ENCODE data around the gene PHACTR1. TPM values are rescaled to one million over a fixed set of nuclear protein-coding genes. Genes with fewer than 3 reads are reported as not detected.

Gene PHACTR1
- total and polyA plus RNA-seq, 9 of the 15 experiments (the other 6 are each of a cell fraction or from before 2014, with no cell fraction given) = 11.5 to 32.6 (median 22.0) TPM

GRCh38 chr6:12987783-12988182 lies 271.2 kb downstream of the PHACTR1 start (continued):
- TF ChIP-seq RBM17 (IDR thresholded peaks at IDR 0.05; ENCODE audit: borderline replicate concordance, low read depth, low read length) (no peak), BRCA1 (IDR thresholded peaks at IDR 0.05) (no peak), BRCA1 (CRISPR knock-in tag; IDR thresholded peaks at IDR 0.05) (no peak), ZSCAN29 (IDR thresholded peaks at IDR 0.05) (no peak), MITF (IDR thresholded peaks at IDR 0.05) (no peak), ZNF232 (CRISPR knock-in tag; IDR thresholded peaks at IDR 0.05) (no peak), TEAD4 (IDR thresholded peaks at IDR 0.05; ENCODE audit: low read length) (no peak), TEAD4 (CRISPR knock-in tag; IDR thresholded peaks at IDR 0.05; ENCODE audit: borderline replicate concordance) (no peak), ZNF395 (CRISPR knock-in tag; IDR thresholded peaks at IDR 0.05) (no peak)

GRCh38 chr6:12990162-12990561 lies 273.6 kb downstream of the PHACTR1 start:
- Histone ChIP-seq H3K4me3 (no peak overlapping the region), H2AFZ (ENCODE audit: low read depth, low read length) (no peak overlapping the region), H3K36me3 (ENCODE audit: control insufficient read depth, insufficient read depth, low read length) (no peaks in the 10 kb centered on the region), H3K79me2 (ENCODE audit: control insufficient read depth, insufficient read depth, low read length) (no peaks in the 10 kb centered on the region), H3K9ac (ENCODE audit: insufficient read depth in 1 of 2, low read depth in 2 of 2, low read length in 2 of 2) (no peak overlapping the region), H3K9me1 (ENCODE audit: control insufficient read depth, insufficient read depth, low read length) (no peaks in the 10 kb centered on the region), H4K20me1 (replicated peaks; ENCODE audit: control insufficient read depth, insufficient read depth, low read length) (no peaks in the 10 kb centered on the region; the same call in 1 of the 2 replicates), H3K27ac (ENCODE audit: extremely low read depth, low read depth, low read length) (no peak overlapping the region), H3K4me1 (replicated peaks in 1 of 2; ENCODE audit: control insufficient read depth in 2 of 2, insufficient read depth in 2 of 2, low read length in 2 of 2) (no peaks in the 10 kb centered on the region), H3K4me2 (ENCODE audit: insufficient read depth, low read length) (no peak overlapping the region), H3K9me3 (replicated peaks; ENCODE audit: control insufficient read depth, insufficient read depth, low read depth, low read length) (no peaks in the 10 kb centered on the region), H3K27me3 (ENCODE audit: control insufficient read depth in 2 of 2, insufficient read depth in 2 of 2, low read length in 2 of 2) (peaks cover 5 to 9% of the 10 kb centered on the region in 2 experiments; a peak in 4 of 5 replicates)
- TF ChIP-seq PATZ1 (CRISPR knock-in tag; IDR thresholded peaks at IDR 0.05; ENCODE audit: borderline replicate concordance) (no peak), ZNF584 (CRISPR knock-in tag; IDR thresholded peaks at IDR 0.05; ENCODE audit: low read depth) (no peak), EZH2 (IDR thresholded peaks at IDR 0.05; ENCODE audit: borderline replicate concordance, low read depth, low read length) (no peak), MITF (IDR thresholded peaks at IDR 0.05) (no peak), PCBP2 (IDR thresholded peaks at IDR 0.05; ENCODE audit: low read depth, low read length, poor library complexity, severe bottlenecking) (no peak), KHSRP (IDR thresholded peaks at IDR 0.05) (no peak), BHLHE40 (IDR thresholded peaks at IDR 0.05; ENCODE audit: low read length) (no peak)
- CTCF ChIA-PET (ENCODE audit: low intra/inter-chr PET ratio) = no interaction called here
- ATAC-seq = no peak
- FAIRE-seq = no peak
- POLR2A ChIA-PET = no interaction called here
- no peak for DNase-seq (ENCODE audit: extremely low read depth in 1 of 4, low spot score in 3 of 4)
- in situ Hi-C loops (cut with MboI) (no loop called here), intact Hi-C loops (cut with micrococcal nuclease) (no loop called here)
- no TSS peak for BruUV-seq (replicated peaks)
- WGBS (ENCODE audit: insufficient coverage, low coverage, missing lambda C conversion rate) = 2% methylated on average over 7 of the region's 7 CpGs
